A673 (cell line): ENCODE data around the gene GALNT12. TPM values are rescaled to one million over a fixed set of nuclear protein-coding genes. Genes with fewer than 3 reads are reported as not detected.

ENCODE experiments used
- BruUV-seq: library from RNA; stranded (reverse); fragments of 400-500 nt; replicated peaks from 2 replicates; lab custom pipeline; 2021; lab: Mats Ljungman, UMichigan
- CTCF ChIA-PET: fragments of 300-600 bp; sonication (Branson Sonifier 250); formaldehyde crosslinking; loops from one replicate; lab custom pipeline; 2022; ENCODE audit warnings: antibody characterized with exemption; lab: Charles Lee
- POLR2A ChIA-PET: fragments of 300-600 bp; sonication (Branson Sonifier 250); formaldehyde crosslinking; loops from one replicate; lab custom pipeline; 2022; ENCODE audit warnings: antibody characterized with exemption; ENCODE audit not compliant: low non-redundant PET; lab: Charles Lee
- DNase-seq: peaks from one replicate; pipeline ENCODE4 v3.0.0-alpha.2; 2015; ENCODE audit warnings: low spot score
- H3K27ac ChIP-seq: fragments of 200-600 bp; sonication (generic); 2 replicates; pipeline ENCODE4 v1.5.1; 2016; ENCODE audit warnings: mixed run types, low read depth, mild to moderate bottlenecking, mixed read lengths, antibody characterized with exemption, low read length; ENCODE audit not compliant: poor library complexity, severe bottlenecking
- H3K27me3 ChIP-seq: fragments of 200-600 bp; sonication (generic); replicated peaks from 2 replicates; pipeline ENCODE4 v1.6.1; 2017; ENCODE audit warnings: mixed run types, low read depth, mild to moderate bottlenecking, mixed read lengths, antibody characterized with exemption, low read length; ENCODE audit not compliant: insufficient read depth, poor library complexity
- H3K36me3 ChIP-seq: fragments of 200-600 bp; sonication (generic); 2 replicates; pipeline ENCODE4 v1.6.1; 2016; ENCODE audit warnings: mixed run types, mild to moderate bottlenecking, mixed read lengths, antibody characterized with exemption, low read length; ENCODE audit not compliant: insufficient read depth, poor library complexity, severe bottlenecking
- H3K4me1 ChIP-seq: fragments of 200-600 bp; sonication (generic); 2 replicates; pipeline ENCODE4 v1.6.1; 2017; ENCODE audit warnings: mixed run types, mild to moderate bottlenecking, mixed read lengths, antibody characterized with exemption, low read length; ENCODE audit not compliant: insufficient read depth, poor library complexity, severe bottlenecking
- H3K4me3 ChIP-seq: fragments of 200-600 bp; sonication (generic); 2 replicates; pipeline ENCODE4 v1.5.1; 2016; ENCODE audit warnings: low read depth, mixed run types, mild to moderate bottlenecking, mixed read lengths, low read length; ENCODE audit not compliant: poor library complexity, severe bottlenecking
- H3K9me3 ChIP-seq: fragments of 200-600 bp; sonication (generic); 2 replicates; pipeline ENCODE4 v1.6.1; 2016; ENCODE audit warnings: mixed run types, low read depth, mild to moderate bottlenecking, mixed read lengths, antibody characterized with exemption, low read length; ENCODE audit not compliant: poor library complexity, severe bottlenecking
- EZH2 ChIP-seq: fragments of 200-600 bp; sonication (generic); IDR thresholded peaks from 2 replicates; pipeline ENCODE4 v1.6.1; 2017; ENCODE audit warnings: borderline replicate concordance, low read depth, mild to moderate bottlenecking, mixed read lengths, antibody characterized with exemption, low read length; ENCODE audit not compliant: poor library complexity, severe bottlenecking
- intact Hi-C: fragments of 100-400 bp; cut with micrococcal nuclease; formaldehyde crosslinking; loops from one replicate; pipeline ENCODE4 v1.10.0; 2022; ENCODE audit not compliant: unreplicated experiment
- total RNA-seq: library from RNA; stranded (reverse); gene quantifications from 2 replicates; pipeline ENCODE4 v1.2.3, GENCODE V29; 2021
- TF ChIP-seq, protein P1 (sequence below): fragments of 300-800, 200-600 bp; sonication (generic); conservative IDR thresholded peaks from 2 replicates; pipeline ENCODE4 v1.5.1; 2017; ENCODE audit warnings: low read depth, mild to moderate bottlenecking, antibody characterized with exemption, low read length, moderate library complexity, mixed read lengths

Gene GALNT12
- total RNA-seq, 1 experiment from 2014 or later, result 0.54 TPM

DNA sequence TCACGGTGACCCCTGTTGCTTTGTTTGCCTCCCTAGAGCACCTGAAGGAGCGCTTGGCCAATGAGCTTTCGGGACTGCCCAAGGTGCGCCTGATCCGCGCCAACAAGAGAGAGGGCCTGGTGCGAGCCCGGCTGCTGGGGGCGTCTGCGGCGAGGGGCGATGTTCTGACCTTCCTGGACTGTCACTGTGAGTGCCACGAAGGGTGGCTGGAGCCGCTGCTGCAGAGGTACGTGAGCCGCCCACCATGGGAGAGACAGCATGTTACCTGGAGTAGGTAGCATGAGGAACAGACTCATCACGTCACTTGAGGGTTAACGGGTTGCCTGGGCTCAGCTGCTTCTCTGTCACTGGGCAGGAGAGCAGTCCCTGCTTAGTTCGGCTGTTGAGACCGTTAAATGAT is 19.2 kb downstream of the GALNT12 start:
- Histone ChIP-seq H3K27me3 (no peaks in the 10 kb centered on the region), H3K27ac (no peak overlapping the region), H3K36me3 (no peaks in the 10 kb centered on the region), H3K4me1 (no peaks in the 10 kb centered on the region), H3K9me3 (no peaks in the 10 kb centered on the region), H3K4me3 (no peak overlapping the region)
- TF ChIP-seq, protein P1, sequence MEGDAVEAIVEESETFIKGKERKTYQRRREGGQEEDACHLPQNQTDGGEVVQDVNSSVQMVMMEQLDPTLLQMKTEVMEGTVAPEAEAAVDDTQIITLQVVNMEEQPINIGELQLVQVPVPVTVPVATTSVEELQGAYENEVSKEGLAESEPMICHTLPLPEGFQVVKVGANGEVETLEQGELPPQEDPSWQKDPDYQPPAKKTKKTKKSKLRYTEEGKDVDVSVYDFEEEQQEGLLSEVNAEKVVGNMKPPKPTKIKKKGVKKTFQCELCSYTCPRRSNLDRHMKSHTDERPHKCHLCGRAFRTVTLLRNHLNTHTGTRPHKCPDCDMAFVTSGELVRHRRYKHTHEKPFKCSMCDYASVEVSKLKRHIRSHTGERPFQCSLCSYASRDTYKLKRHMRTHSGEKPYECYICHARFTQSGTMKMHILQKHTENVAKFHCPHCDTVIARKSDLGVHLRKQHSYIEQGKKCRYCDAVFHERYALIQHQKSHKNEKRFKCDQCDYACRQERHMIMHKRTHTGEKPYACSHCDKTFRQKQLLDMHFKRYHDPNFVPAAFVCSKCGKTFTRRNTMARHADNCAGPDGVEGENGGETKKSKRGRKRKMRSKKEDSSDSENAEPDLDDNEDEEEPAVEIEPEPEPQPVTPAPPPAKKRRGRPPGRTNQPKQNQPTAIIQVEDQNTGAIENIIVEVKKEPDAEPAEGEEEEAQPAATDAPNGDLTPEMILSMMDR, result no peak
- no peak for TF ChIP-seq EZH2
- intact Hi-C loops, result no loop called here
- no peak for DNase-seq
- POLR2A ChIA-PET, result no interaction called here
- BruUV-seq, result no TSS peak
- CTCF ChIA-PET, result no interaction called here

DNA sequence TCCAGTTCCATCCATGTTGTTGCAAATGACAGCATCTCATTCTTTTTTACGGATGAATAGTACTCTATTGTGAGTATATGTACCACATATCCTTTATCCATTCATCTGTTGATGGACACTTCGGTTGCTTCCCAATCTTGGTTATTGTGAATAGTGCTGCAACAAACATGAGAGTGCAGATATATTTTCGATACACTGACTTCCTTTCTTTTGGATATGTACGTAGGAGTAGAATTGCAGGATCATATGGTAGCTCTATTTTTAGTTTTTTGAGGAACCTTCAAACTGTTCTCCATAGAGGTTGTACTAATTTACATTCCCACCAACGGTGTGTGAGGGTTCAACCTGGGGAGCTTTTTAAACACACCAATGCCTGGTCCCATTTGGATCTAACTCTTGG is 22.3 kb downstream of the GALNT12 start:
- no peak for DNase-seq
- no peak overlapping the region for H3K4me3 ChIP-seq
- H3K27me3 ChIP-seq, result no peaks in the 10 kb centered on the region
- H3K27ac ChIP-seq, result no peak overlapping the region
- H3K9me3 ChIP-seq, result no peaks in the 10 kb centered on the region
- ChIA-PET CTCF (no interaction called here), POLR2A (no interaction called here)
- no TSS peak for BruUV-seq
- H3K36me3 ChIP-seq, result no peaks in the 10 kb centered on the region
- no peaks in the 10 kb centered on the region for H3K4me1 ChIP-seq
- no peak for TF ChIP-seq EZH2
- TF ChIP-seq, protein P1, result no peak
- intact Hi-C loops, result no loop called here

DNA sequence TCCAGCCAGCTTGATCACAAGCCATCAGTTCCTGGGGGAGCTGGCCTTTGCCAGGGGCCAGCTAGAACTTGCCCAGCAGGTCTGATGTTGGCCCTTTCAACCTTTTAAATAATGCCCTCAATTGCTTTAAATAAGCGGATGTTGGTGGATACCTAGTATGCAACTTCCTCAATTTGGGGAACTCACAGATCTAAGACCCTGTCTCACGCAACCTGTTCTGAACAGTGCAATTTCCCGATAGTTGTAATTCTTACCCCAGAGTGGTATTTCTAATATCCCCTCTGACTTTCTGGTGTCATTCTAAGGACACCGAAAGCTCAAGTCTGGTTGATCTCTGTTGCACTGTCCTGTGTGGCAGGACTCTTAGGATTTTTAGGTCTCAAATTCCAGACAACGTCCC is 23.1 kb downstream of the GALNT12 start:
- POLR2A ChIA-PET, result no interaction called here
- CTCF ChIA-PET, result no interaction called here
- BruUV-seq, result no TSS peak
- H3K27ac ChIP-seq, result no peak overlapping the region
- no peaks in the 10 kb centered on the region for H3K4me1 ChIP-seq
- no peaks in the 10 kb centered on the region for H3K27me3 ChIP-seq
- no peak for TF ChIP-seq EZH2
- TF ChIP-seq, protein P1, result no peak
- no peaks in the 10 kb centered on the region for H3K9me3 ChIP-seq
- intact Hi-C loops, result no loop called here
- no peaks in the 10 kb centered on the region for H3K36me3 ChIP-seq
- H3K4me3 ChIP-seq, result no peak overlapping the region
- no peak for DNase-seq
